ENCODE data around the gene TLCD1.

TLCD1 gene

GRCh38 chr17:28726226-28726626, at the start of gene TLCD1:
Gene TLCD1 (minus strand): TSS chr17:28726233. CDS start chr17:28726097, 136 bp downstream.
- DNase-seq: peak; percentile 70 to 80

GRCh38 chr17:28774206-28774605, 48.2 kb upstream of the TLCD1 start:
- no peak for DNase-seq

- no peak for DNase-seq
Observed at GRCh38 chr17:28773736-28774135, 47.7 kb upstream of the TLCD1 start.

GRCh38 chr17:28765038-28765437, 39.0 kb upstream of the TLCD1 start:
- DNase-seq: no peak

- peak; percentile 80 to 90 for DNase-seq
Observed at GRCh38 chr17:28763804-28764266, 37.8 kb upstream of the TLCD1 start.

GRCh38 chr17:28763137-28763799, 37.2 kb upstream of the TLCD1 start:
- no peak for DNase-seq

- DNase-seq: peak; percentile 96
Observed at GRCh38 chr17:28760601-28761562, 34.8 kb upstream of the TLCD1 start.

GRCh38 chr17:28759256-28759865, 33.3 kb upstream of the TLCD1 start:
- no peak for DNase-seq

- DNase-seq: no peak
Observed at GRCh38 chr17:28758411-28759121, 32.5 kb upstream of the TLCD1 start.

- DNase-seq: no peak
Observed at GRCh38 chr17:28756049-28756804, 30.2 kb upstream of the TLCD1 start.

- no peak for DNase-seq
Observed at GRCh38 chr17:28755486-28755885, 29.5 kb upstream of the TLCD1 start.

- DNase-seq: no peak
Observed at GRCh38 chr17:28751600-28752366, 25.8 kb upstream of the TLCD1 start.

GRCh38 chr17:28750178-28751047, 24.4 kb upstream of the TLCD1 start:
- peak; percentile 92 to 94 for DNase-seq

GRCh38 chr17:28749516-28750177, 23.6 kb upstream of the TLCD1 start:
- DNase-seq: no peak

- DNase-seq: no peak
Observed at GRCh38 chr17:28748852-28749515, 23.0 kb upstream of the TLCD1 start.

GRCh38 chr17:28747801-28748750, 22.0 kb upstream of the TLCD1 start:
- no peak for DNase-seq

- no peak for DNase-seq
Observed at GRCh38 chr17:28747051-28747691, 21.1 kb upstream of the TLCD1 start.
